Measurements from ENCODE around the gene ECT2L.

- TF ChIP-seq, protein P1, sequence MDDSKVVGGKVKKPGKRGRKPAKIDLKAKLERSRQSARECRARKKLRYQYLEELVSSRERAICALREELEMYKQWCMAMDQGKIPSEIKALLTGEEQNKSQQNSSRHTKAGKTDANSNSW (CRISPR knock-in tag; IDR thresholded peaks at IDR 0.05; ENCODE audit: borderline replicate concordance), result no peak
- no peak for TF ChIP-seq NFIC (IDR thresholded peaks at IDR 0.05; ENCODE audit: low read length)
- no peak for TF ChIP-seq ZBTB1 (CRISPR knock-in tag; IDR thresholded peaks at IDR 0.05; ENCODE audit: borderline replicate concordance)
- no peak for TF ChIP-seq MIER2 (CRISPR knock-in tag; IDR thresholded peaks at IDR 0.05)
- no peak for TF ChIP-seq TGIF2 (CRISPR knock-in tag; IDR thresholded peaks at IDR 0.05)
- TF ChIP-seq ARHGAP35 (CRISPR knock-in tag; IDR thresholded peaks at IDR 0.05; ENCODE audit: borderline replicate concordance), result no peak
Measured at GRCh38 chr6:138821519-138821918, 25.6 kb downstream of the ECT2L start.
